Stimulated activated naive B cell treated with anti-CD40 and anti-IgM and Interleukin-4, amounts not matched to agents 10 μg/mL and 1 μg/mL and 100 μg/mL, for 72 hours (primary cell): Measurements from ENCODE around the gene NUBP2.

Experiments
- ATAC-seq, 2 donors: fragments of 150-1000 bp; cut with Tn5 transposase; replicated peaks; 2 replicates each; pipeline ENCODE4 v1.10.0; 2021; ENCODE audit warnings: moderate library complexity in 1 of 2
- DNase-seq: peaks from one replicate; pipeline ENCODE4 v3.0.0; 2021
- H3K27ac Mint-ChIP-seq: one replicate; pipeline ENCODE4 v1.8.0; 2022; ENCODE audit warnings: mild to moderate bottlenecking, mixed read lengths
- H3K27me3 Mint-ChIP-seq, 2 donors: one replicate each; pipeline ENCODE4 v1.8.0; 2022; ENCODE audit warnings: mixed read lengths in 2 of 2
- H3K36me3 Mint-ChIP-seq, 2 donors: one replicate each; pipeline ENCODE4 v1.8.0; 2022; ENCODE audit warnings: mixed read lengths in 2 of 2, mild to moderate bottlenecking in 1 of 2
- H3K4me1 Mint-ChIP-seq, 2 donors: one replicate each; pipeline ENCODE4 v1.8.0; 2022; ENCODE audit warnings: mixed read lengths in 2 of 2, mild to moderate bottlenecking in 1 of 2
- H3K4me3 Mint-ChIP-seq, 2 donors: one replicate each; pipeline ENCODE4 v1.8.0; 2022; ENCODE audit warnings: mild to moderate bottlenecking in 2 of 2, mixed read lengths in 2 of 2, moderate library complexity in 1 of 2
- H3K9me3 Mint-ChIP-seq, 2 donors: one replicate each; pipeline ENCODE4 v1.8.0; 2022; ENCODE audit warnings: mixed read lengths in 2 of 2, mild to moderate bottlenecking in 1 of 2

Gene NUBP2

DNA sequence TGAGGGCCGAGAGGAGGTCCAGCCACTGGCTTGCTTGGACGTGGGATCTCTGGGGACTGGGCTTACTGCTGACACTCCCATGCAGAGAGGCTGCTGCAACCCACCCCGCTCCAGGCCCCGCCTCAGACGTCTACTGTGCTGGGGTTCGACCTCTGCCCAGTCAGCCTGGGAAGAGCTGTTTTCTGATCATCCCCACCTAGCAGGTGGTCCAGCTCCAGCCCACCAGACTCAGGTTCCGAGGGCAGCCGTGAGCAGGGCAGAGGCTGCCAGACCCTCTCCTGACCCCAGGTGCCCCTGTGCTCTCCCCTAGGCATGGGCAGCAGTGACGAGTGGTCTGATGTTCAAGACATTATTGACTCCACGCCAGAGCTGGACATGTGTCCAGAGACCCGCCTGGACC, 34.8 kb upstream of the NUBP2 start:
- no peaks in the 10 kb centered on the region for H3K27me3 Mint-ChIP-seq
- H3K4me1 Mint-ChIP-seq = peaks cover 0 to 3% of the 10 kb centered on the region in 2 donors
- H3K9me3 Mint-ChIP-seq = no peaks in the 10 kb centered on the region
- no peak overlapping the region for H3K4me3 Mint-ChIP-seq
- peaks cover 23 to 51% of the 10 kb centered on the region in 2 donors for H3K36me3 Mint-ChIP-seq
- ATAC-seq (no peak), DNase-seq (no peak)
- H3K27ac Mint-ChIP-seq = no peak overlapping the region

GRCh38 chr16:1749152-1750117, 33.3 kb upstream of the NUBP2 start:
- no peaks in the 10 kb centered on the region for H3K9me3 Mint-ChIP-seq
- peaks cover 21 to 50% of the 10 kb centered on the region in 2 donors for H3K36me3 Mint-ChIP-seq
- DNase-seq (no peak), ATAC-seq (no peak)
- no peak overlapping the region for H3K4me3 Mint-ChIP-seq
- peaks cover 0 to 3% of the 10 kb centered on the region in 2 donors for H3K4me1 Mint-ChIP-seq
- no peak overlapping the region for H3K27ac Mint-ChIP-seq
- H3K27me3 Mint-ChIP-seq = no peaks in the 10 kb centered on the region

DNA sequence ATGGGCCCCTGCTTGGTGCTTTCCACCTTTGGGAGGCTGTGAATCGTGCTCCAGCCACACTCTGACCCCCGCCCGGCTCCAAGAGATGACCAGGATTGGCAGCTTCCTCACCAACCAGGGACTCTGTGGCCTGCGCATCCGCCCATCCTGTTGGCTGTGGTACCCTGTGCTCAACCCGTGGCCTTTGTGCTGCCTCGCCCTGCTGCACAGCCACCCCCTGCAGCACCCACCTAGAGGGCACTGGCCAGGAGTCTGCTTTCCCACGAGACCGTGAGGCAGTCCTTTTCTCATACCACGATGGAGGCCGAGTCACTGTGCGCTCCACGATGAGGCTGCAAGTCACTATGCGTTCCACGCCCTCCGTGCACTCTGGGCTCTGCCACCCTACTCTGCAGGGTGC, 30.8 kb upstream of the NUBP2 start:
- no peaks in the 10 kb centered on the region for H3K4me1 Mint-ChIP-seq
- ATAC-seq (no peak), DNase-seq (no peak)
- no peaks in the 10 kb centered on the region for H3K9me3 Mint-ChIP-seq
- H3K36me3 Mint-ChIP-seq = peaks cover 35 to 50% of the 10 kb centered on the region in 2 donors
- H3K27ac Mint-ChIP-seq = no peak overlapping the region
- no peaks in the 10 kb centered on the region for H3K27me3 Mint-ChIP-seq
- no peak overlapping the region for H3K4me3 Mint-ChIP-seq

- ATAC-seq (no peak), DNase-seq (no peak)
- peaks cover 0 to under 1% of the 10 kb centered on the region in 2 donors for H3K4me1 Mint-ChIP-seq
- no peaks in the 10 kb centered on the region for H3K9me3 Mint-ChIP-seq
- peaks cover 39 to 50% of the 10 kb centered on the region in 2 donors for H3K36me3 Mint-ChIP-seq
- H3K27ac Mint-ChIP-seq = no peak overlapping the region
- no peak overlapping the region for H3K4me3 Mint-ChIP-seq
- no peaks in the 10 kb centered on the region for H3K27me3 Mint-ChIP-seq
These were observed 29.9 kb upstream of the NUBP2 start for GRCh38 chr16:1752853-1753252.

- peak overlapping the region; percentile 37 for H3K27ac Mint-ChIP-seq
- H3K4me3 Mint-ChIP-seq = no peak overlapping the region
- H3K9me3 Mint-ChIP-seq = no peaks in the 10 kb centered on the region
- H3K27me3 Mint-ChIP-seq = no peaks in the 10 kb centered on the region
- DNase-seq = no peak
- H3K4me1 Mint-ChIP-seq = peaks cover 0 to 1% of the 10 kb centered on the region in 2 donors
- peaks cover 43 to 52% of the 10 kb centered on the region in 2 donors for H3K36me3 Mint-ChIP-seq
- no peak for ATAC-seq
These were observed 28.6 kb upstream of the NUBP2 start for GRCh38 chr16:1754204-1754603.

DNA sequence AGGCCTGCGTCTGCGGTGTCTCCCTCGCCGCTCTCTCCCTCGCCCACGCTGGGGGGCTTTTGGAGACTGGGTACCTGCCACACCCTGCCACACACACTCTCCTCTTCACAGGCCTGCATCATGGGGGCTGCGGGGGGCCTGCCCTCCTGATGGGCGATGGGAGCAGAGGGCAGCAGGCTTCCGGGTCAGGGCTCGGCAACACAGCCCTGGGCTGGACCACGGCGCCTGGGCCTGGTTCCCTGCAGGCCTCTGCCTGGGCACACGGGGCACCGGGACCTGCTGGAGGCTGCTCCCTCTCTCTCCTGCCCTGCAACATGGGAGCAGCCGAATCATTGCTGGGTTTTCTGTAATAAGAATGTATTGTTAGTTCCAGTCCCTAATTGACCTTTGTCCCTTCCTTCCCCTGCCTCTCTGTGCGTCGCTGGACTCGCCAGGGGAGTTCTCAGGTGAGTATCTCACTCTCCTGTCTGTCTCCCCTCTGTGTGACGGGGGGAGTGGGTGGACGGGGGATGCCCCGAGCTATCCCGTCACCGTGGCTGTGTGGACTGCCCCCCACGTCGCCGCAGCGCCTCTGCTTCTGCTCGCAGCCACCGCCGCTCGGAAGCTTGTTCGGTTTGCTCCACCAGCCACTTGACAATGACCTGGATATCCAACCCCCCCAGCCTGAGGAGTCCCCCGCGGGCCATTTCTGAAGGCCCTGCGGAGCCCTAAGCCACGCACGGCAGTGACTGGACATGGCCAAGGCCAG, 24.9 kb upstream of the NUBP2 start:
- DNase-seq (no peak), ATAC-seq (no peak)
- Mint-ChIP-seq H3K4me3 (no peak overlapping the region), H3K9me3 (no peaks in the 10 kb centered on the region), H3K27ac (peak overlapping the region; percentile 62), H3K27me3 (no peaks in the 10 kb centered on the region), H3K4me1 (peaks cover 0 to 3% of the 10 kb centered on the region in 2 donors), H3K36me3 (peaks cover 56 to 57% of the 10 kb centered on the region in 2 donors)

- ATAC-seq (no peak), DNase-seq (no peak)
- Mint-ChIP-seq H3K4me3 (no peak overlapping the region), H3K27me3 (no peaks in the 10 kb centered on the region), H3K27ac (no peak overlapping the region), H3K36me3 (peaks cover 58 to 59% of the 10 kb centered on the region in 2 donors), H3K9me3 (no peaks in the 10 kb centered on the region), H3K4me1 (peaks cover 0 to 3% of the 10 kb centered on the region in 2 donors)
These were observed 23.8 kb upstream of the NUBP2 start for GRCh38 chr16:1758923-1759322.

- no peak overlapping the region for H3K27ac Mint-ChIP-seq
- DNase-seq (no peak), ATAC-seq (no peak)
- H3K4me1 Mint-ChIP-seq = peaks cover 0 to 3% of the 10 kb centered on the region in 2 donors
- H3K4me3 Mint-ChIP-seq = no peak overlapping the region
- peaks cover 55% of the 10 kb centered on the region in 2 donors for H3K36me3 Mint-ChIP-seq
- no peaks in the 10 kb centered on the region for H3K27me3 Mint-ChIP-seq
- H3K9me3 Mint-ChIP-seq = no peaks in the 10 kb centered on the region
These were observed 23.2 kb upstream of the NUBP2 start for GRCh38 chr16:1759511-1759910.

GRCh38 chr16:1760911-1761310, 21.8 kb upstream of the NUBP2 start:
- no peaks in the 10 kb centered on the region for H3K9me3 Mint-ChIP-seq
- ATAC-seq (no peak), DNase-seq (no peak)
- peaks cover 44 to 49% of the 10 kb centered on the region in 2 donors for H3K36me3 Mint-ChIP-seq
- H3K27ac Mint-ChIP-seq = peak overlapping the region; percentile 47
- peaks cover 0 to 3% of the 10 kb centered on the region in 2 donors for H3K4me1 Mint-ChIP-seq
- H3K4me3 Mint-ChIP-seq = no peak overlapping the region
- no peaks in the 10 kb centered on the region for H3K27me3 Mint-ChIP-seq

DNA sequence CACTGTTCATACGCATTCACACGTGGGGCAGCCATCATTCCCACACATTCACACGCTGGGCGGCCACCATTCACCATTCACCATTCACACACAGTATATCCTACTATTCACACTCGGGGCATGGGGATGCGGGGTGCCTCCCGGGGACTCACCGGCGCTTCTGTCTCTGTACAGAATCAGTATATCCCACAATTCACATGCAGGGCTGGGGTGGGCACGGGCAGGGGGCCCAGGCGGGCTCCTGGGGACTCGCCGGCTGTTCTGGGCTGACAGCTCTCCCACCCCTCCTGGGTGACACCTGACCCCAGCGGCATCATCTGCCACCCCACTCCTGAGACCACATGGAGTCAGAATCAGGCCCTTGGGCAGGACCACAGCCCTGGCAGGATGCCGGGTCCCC, 21.0 kb upstream of the NUBP2 start:
- H3K4me1 Mint-ChIP-seq = peaks cover 0 to 3% of the 10 kb centered on the region in 2 donors
- H3K27ac Mint-ChIP-seq = no peak overlapping the region
- no peaks in the 10 kb centered on the region for H3K27me3 Mint-ChIP-seq
- H3K36me3 Mint-ChIP-seq = peaks cover 44 to 46% of the 10 kb centered on the region in 2 donors
- H3K9me3 Mint-ChIP-seq = no peaks in the 10 kb centered on the region
- H3K4me3 Mint-ChIP-seq = no peak overlapping the region
- no peak for ATAC-seq
- DNase-seq = no peak

- peaks cover 43 to 49% of the 10 kb centered on the region in 2 donors for H3K36me3 Mint-ChIP-seq
- H3K4me3 Mint-ChIP-seq = no peak overlapping the region
- H3K9me3 Mint-ChIP-seq = no peaks in the 10 kb centered on the region
- ATAC-seq (no peak), DNase-seq (no peak)
- peaks cover 0 to 3% of the 10 kb centered on the region in 2 donors for H3K4me1 Mint-ChIP-seq
- peak overlapping the region; percentile 84 for H3K27ac Mint-ChIP-seq
- H3K27me3 Mint-ChIP-seq = no peaks in the 10 kb centered on the region
These were observed 20.4 kb upstream of the NUBP2 start for GRCh38 chr16:1762196-1762878.

- H3K27me3 Mint-ChIP-seq = no peaks in the 10 kb centered on the region
- no peak for ATAC-seq
These were observed 19.8 kb upstream of the NUBP2 start for GRCh38 chr16:1762879-1763520.

GRCh38 chr16:1763521-1764511, 18.9 kb upstream of the NUBP2 start:
- Mint-ChIP-seq H3K27me3 (no peaks in the 10 kb centered on the region), H3K36me3 (peaks cover 47 to 52% of the 10 kb centered on the region in 2 donors), H3K9me3 (no peaks in the 10 kb centered on the region), H3K4me3 (no peak overlapping the region), H3K4me1 (peaks cover 2 to 11% of the 10 kb centered on the region in 2 donors), H3K27ac (no peak overlapping the region)
- DNase-seq (no peak), ATAC-seq (no peak)

More at GRCh38 chr16:1762879-1763520, 19.8 kb upstream of the NUBP2 start:
- H3K4me3 Mint-ChIP-seq = no peak overlapping the region
- DNase-seq = no peak
- H3K4me1 Mint-ChIP-seq = peaks cover 1 to 3% of the 10 kb centered on the region in 2 donors
- peak overlapping the region; percentile 84 for H3K27ac Mint-ChIP-seq
- peaks cover 43 to 46% of the 10 kb centered on the region in 2 donors for H3K36me3 Mint-ChIP-seq
- no peaks in the 10 kb centered on the region for H3K9me3 Mint-ChIP-seq
